SIG-M5 treated with dmso at 0.1 percent for 504 hours (cell line): Measurements from ENCODE around the gene COL6A2.
"Not testable (repeated sequence)": the region's sequence is repeated elsewhere in the genome, so short reads cannot be mapped to it uniquely, and the experiment has no call there.

Experiments used
- DNase-seq: peaks from one replicate; lab custom pipeline; 2025; ENCODE audit not compliant: unreplicated experiment; lab: John Stamatoyannopoulos, UW

Gene COL6A2

DNA sequence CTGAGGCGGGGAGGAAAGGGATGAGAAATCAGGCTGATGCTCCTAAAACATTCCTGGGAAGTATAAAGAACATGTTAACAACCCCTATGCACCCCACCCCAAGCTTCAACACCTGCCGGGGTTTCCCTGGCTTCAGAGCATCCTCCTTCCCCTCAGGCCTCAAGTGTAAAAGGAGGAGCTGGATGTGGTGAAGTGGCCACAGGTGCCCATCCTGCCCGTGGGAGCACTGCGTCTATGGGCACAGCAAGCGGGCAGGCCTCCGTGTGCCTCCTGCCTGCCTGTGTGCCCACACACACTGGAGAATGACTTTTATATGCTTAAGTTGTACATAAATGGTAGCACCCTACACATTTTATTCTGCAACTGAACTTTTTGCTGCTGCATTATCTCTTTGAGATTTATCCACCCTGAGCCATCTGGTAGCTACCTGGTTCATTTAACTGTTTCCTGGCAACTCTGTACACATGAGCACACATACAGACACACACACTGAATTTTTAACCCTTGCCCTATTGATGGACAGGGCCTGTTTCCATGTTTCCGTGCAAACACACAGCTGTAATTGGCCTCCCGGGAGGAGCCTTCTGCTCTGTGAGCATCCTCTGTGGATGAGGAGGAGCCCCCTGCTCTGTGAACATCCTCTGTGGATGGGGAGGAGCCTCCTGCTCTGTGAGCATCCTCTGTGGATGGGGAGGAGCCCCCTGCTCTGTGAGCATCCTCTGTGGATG lies 70.9 kb downstream of the COL6A2 start:
- no peak for DNase-seq

DNA sequence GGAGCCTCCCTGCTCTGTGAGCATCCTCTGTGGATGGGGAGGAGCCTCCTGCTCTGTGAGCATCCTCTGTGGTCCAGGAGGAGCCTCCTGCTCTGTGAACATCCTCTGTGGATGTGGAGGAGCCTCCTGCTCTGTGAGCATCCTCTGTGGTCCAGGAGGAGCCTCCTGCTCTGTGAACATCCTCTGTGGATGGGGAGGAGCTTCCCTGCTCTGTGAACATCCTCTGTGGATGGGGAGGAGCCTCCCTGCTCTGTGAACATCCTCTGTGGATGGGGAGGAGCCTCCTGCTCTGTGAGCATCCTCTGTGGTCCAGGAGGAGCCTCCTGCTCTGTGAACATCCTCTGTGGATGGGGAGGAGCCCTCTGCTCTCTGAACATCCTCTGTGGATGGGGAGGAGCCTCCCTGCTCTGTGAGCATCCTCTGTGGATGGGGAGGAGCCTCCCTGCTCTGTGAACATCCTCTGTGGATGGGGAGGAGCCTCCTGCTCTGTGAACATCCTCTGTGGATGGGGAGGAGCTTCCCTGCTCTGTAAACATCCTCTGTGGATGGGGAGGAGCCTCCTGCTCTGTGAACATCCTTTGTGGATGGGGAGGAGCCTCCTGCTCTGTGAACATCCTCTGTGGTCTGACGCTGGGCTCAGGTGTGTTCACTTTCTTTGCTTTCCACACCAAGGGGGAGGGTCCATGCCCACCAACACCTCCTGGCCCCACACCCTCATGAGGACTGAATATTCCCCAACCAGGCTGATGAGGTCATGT lies 72.7 kb downstream of the COL6A2 start:
- DNase-seq, result not testable (repeated sequence)

DNA sequence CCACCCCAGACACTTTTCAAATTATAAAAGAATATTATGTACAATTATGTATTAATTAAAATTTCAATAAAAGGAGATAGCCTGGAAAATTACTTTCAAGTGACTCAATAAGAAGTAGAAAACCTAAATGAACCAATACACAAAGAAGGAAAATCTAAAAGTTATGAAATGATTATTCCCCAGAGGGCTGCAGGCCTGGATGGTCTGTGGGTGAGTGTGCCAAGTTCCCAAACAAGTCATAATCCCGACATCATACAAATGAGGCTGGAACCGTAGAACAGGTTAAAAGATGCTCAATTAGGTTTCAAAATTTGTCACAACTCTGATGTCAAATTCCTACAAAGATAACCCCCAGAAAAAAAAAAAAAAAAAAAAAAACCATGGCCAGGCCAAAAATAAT lies 73.7 kb downstream of the COL6A2 start:
- DNase-seq, result no peak

DNA sequence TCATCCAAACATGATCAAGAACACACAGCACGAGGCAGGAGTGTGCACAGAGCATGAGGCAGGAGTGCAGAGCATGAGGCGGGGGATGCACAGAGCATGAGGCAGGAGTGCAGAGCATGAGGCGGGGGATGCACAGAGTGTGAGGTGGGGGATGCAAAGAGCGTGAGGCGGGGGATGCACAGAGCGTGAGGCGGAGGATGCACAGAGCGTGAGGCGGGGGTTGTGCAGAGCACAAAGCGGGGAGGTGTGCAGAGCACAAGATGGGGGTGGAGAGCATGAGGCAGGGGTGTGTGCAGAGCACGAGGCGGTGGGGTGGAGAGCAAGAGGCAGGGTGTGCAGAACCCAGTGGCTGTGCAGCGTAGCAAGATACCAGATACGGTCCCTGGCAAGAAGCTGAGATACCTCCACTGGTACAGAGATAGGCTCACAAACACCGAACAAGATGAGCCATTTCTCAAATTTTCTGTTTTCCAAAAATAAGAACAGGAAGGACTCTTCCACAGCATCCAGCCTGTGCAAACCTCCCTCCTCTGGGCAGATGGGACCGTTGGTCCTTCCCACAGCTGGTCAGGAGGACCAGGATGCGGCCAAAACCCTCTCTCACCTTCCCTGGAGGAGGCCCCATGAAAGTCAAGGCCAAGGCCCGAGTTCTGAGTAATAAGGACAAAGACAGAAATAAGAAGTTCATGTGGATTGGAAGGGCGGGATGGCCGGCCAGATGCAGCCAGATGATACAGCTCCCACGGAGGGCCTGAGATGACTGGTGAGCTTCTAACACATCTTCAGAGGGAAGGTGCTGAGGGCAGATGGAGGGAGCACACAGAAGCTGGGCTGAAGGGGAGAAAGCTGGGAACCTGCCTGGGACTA lies 74.3 kb downstream of the COL6A2 start:
- DNase-seq, result no peak

DNA sequence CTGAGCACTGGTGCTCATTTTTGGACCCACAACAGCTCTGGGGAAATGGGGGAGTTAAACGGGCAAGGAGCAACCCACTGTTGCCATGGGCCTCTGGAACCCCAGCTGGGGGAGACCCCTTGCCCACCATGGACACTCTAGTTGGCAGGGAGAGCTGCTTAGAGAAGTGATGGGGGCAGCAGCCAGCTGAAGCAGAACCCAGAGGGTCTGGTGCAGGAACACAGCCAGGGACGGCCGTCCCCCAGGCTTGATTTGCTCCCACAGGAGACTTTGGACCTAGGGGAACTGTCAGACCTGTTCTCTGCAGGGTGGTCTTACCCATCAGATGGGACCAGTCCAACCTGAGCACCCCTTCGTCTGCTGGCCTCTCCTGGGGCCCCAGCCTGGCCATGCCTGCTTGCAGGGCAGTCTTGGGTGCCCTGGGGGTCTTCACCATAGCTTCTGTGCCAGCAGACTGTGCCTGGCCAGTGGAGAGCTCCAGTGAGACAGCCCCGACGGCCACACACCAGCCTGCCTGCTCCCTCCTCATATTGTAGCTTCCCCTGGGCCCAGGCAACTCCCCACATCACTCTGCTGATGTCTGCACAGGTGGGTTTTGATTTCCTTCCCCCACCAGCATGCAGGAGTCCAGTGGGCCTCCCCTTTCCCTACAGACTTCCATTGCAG lies 75.1 kb downstream of the COL6A2 start:
- DNase-seq, result no peak

- no peak for DNase-seq
Measured at GRCh38 chr21:46173573-46173972, 75.7 kb downstream of the COL6A2 start.

DNA sequence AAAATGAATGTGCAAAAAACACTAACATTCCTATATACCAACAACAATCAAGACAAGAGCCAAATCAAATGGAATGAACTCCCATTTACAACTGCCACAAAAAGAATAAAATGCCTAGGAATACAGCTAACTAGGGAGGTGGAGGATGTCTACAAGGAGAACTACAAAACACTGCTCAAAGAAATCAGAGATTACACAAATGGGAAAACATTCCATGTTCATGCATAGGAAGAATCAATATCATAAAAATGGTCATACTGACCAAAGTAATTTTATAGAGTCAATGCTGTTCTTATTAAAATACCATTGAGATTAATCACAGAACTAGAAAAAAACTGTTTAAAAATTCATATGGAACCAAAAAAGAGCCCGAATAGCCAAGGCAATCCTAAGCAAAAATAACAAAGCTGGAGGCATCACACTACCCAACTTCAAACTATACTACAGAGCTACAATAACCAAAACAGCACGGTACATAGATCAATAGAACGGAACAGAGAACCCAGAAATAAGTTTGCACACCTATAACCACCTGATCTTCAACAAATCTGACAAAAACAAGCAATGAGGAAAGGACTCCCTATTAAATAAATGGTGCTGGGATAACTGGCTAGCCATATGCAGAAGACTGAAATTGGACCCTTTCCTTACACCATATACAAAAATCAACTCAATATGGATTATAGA lies 78.7 kb downstream of the COL6A2 start:
- not testable (repeated sequence) for DNase-seq

GRCh38 chr21:46178961-46179360 lies 81.0 kb downstream of the COL6A2 start:
- DNase-seq, result no peak
